ENCODE data around the gene FRAT2. TPM values are rescaled to one million over a fixed set of nuclear protein-coding genes. Genes with fewer than 3 reads are reported as not detected.

The FRAT2 gene
- total and polyA plus RNA-seq, 4 donors = 2.7 to 15.1 (median 11.7) TPM

DNA sequence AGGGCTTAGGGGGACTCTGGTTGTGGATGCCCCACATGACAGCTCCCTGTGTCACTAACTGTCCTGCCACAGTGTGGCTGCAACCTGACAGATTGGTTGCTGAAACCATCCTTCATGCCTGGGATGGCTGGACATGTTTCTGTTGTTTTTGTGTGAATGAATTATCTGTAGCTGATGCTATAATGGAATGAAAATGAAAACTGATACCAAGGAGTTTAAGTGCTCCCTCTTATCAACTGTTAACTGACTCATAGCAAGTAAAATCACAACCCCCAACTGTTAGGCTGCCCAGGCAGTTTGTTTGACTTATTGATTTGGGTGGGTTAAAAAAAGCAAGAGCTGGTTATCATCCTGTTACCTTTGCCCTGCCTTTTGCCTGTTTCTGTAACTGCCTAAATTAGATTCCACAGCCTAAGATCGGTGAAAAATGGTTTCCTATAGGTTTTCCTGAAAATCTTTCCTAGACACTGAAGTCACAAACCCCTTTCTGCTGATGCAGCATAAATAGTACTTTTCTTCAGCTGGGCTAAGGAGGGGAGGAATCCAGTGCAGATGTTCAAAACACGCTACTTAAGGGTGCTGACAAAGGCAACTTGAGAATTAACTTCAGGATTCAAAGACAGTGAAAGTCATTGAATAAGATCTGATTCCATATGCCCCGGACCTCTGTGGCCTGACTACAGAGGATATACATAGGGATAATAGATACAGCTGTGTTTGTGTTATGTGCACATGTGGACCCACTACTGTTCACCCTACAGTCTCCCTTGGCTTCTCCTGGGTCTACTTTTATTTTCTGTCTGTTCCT is 5.7 kb downstream of the FRAT2 start:
- no peaks in the 10 kb centered on the region for H3K9me3 ChIP-seq (ENCODE audit: control insufficient read depth in 4 of 4, low read length in 3 of 4)
- TF ChIP-seq, protein P1, sequence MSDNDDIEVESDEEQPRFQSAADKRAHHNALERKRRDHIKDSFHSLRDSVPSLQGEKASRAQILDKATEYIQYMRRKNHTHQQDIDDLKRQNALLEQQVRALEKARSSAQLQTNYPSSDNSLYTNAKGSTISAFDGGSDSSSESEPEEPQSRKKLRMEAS (IDR thresholded peaks at IDR 0.05) = peak; percentile 83
- peak; percentile 77 to 90 for TF ChIP-seq RXRA (IDR thresholded peaks at IDR 0.05)
- peak; percentile 34 to 86 for TF ChIP-seq JUND (IDR thresholded peaks at IDR 0.05)
- TF ChIP-seq, protein P2, sequence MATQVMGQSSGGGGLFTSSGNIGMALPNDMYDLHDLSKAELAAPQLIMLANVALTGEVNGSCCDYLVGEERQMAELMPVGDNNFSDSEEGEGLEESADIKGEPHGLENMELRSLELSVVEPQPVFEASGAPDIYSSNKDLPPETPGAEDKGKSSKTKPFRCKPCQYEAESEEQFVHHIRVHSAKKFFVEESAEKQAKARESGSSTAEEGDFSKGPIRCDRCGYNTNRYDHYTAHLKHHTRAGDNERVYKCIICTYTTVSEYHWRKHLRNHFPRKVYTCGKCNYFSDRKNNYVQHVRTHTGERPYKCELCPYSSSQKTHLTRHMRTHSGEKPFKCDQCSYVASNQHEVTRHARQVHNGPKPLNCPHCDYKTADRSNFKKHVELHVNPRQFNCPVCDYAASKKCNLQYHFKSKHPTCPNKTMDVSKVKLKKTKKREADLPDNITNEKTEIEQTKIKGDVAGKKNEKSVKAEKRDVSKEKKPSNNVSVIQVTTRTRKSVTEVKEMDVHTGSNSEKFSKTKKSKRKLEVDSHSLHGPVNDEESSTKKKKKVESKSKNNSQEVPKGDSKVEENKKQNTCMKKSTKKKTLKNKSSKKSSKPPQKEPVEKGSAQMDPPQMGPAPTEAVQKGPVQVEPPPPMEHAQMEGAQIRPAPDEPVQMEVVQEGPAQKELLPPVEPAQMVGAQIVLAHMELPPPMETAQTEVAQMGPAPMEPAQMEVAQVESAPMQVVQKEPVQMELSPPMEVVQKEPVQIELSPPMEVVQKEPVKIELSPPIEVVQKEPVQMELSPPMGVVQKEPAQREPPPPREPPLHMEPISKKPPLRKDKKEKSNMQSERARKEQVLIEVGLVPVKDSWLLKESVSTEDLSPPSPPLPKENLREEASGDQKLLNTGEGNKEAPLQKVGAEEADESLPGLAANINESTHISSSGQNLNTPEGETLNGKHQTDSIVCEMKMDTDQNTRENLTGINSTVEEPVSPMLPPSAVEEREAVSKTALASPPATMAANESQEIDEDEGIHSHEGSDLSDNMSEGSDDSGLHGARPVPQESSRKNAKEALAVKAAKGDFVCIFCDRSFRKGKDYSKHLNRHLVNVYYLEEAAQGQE (IDR thresholded peaks at IDR 0.05) = peak; percentile 81
- peak; percentile 39 to 66 for TF ChIP-seq RAD21 (IDR thresholded peaks at IDR 0.05)
- TF ChIP-seq, protein P3, sequence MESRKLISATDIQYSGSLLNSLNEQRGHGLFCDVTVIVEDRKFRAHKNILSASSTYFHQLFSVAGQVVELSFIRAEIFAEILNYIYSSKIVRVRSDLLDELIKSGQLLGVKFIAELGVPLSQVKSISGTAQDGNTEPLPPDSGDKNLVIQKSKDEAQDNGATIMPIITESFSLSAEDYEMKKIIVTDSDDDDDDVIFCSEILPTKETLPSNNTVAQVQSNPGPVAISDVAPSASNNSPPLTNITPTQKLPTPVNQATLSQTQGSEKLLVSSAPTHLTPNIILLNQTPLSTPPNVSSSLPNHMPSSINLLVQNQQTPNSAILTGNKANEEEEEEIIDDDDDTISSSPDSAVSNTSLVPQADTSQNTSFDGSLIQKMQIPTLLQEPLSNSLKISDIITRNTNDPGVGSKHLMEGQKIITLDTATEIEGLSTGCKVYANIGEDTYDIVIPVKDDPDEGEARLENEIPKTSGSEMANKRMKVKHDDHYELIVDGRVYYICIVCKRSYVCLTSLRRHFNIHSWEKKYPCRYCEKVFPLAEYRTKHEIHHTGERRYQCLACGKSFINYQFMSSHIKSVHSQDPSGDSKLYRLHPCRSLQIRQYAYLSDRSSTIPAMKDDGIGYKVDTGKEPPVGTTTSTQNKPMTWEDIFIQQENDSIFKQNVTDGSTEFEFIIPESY (IDR thresholded peaks at IDR 0.05) = peak; percentile 68
- peak; percentile 86 for TF ChIP-seq SP1 (IDR thresholded peaks at IDR 0.05)
- no peak for TF ChIP-seq GABPA (IDR thresholded peaks at IDR 0.05 in 1 of 2, conservative IDR thresholded peaks at IDR 0.05 in 1 of 2)
- TF ChIP-seq, protein P4, sequence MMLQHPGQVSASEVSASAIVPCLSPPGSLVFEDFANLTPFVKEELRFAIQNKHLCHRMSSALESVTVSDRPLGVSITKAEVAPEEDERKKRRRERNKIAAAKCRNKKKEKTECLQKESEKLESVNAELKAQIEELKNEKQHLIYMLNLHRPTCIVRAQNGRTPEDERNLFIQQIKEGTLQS (IDR thresholded peaks at IDR 0.05) = no peak
- TF ChIP-seq HNF4G (IDR thresholded peaks at IDR 0.05) = no peak
- TF ChIP-seq TAF1 (conservative IDR thresholded peaks at IDR 0.05) = no peak
- peak; percentile 65 to 83 for TF ChIP-seq HNF4A (conservative IDR thresholded peaks at IDR 0.05)
- peak; percentile 67 for TF ChIP-seq FOXA2 (IDR thresholded peaks at IDR 0.05)
- peak; percentile 17 for TF ChIP-seq FOXA1 (IDR thresholded peaks at IDR 0.05)
- TF ChIP-seq, protein P5, sequence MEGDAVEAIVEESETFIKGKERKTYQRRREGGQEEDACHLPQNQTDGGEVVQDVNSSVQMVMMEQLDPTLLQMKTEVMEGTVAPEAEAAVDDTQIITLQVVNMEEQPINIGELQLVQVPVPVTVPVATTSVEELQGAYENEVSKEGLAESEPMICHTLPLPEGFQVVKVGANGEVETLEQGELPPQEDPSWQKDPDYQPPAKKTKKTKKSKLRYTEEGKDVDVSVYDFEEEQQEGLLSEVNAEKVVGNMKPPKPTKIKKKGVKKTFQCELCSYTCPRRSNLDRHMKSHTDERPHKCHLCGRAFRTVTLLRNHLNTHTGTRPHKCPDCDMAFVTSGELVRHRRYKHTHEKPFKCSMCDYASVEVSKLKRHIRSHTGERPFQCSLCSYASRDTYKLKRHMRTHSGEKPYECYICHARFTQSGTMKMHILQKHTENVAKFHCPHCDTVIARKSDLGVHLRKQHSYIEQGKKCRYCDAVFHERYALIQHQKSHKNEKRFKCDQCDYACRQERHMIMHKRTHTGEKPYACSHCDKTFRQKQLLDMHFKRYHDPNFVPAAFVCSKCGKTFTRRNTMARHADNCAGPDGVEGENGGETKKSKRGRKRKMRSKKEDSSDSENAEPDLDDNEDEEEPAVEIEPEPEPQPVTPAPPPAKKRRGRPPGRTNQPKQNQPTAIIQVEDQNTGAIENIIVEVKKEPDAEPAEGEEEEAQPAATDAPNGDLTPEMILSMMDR (IDR thresholded peaks at IDR 0.05; ENCODE audit: low read depth, low read length, missing input control) = no peak
- peak; percentile 86 for TF ChIP-seq YY1 (IDR thresholded peaks at IDR 0.05)
- TF ChIP-seq EGR1 (IDR thresholded peaks at IDR 0.05; ENCODE audit: low read depth in 2 of 2) = peak; percentile 19 to 63
- TF ChIP-seq NR2F2 (IDR thresholded peaks at IDR 0.05) = no peak
- H3K27ac ChIP-seq (ENCODE audit: low read depth in 1 of 2, low read length in 2 of 2) = peak overlapping the region; percentile 81 to 95
- H3K36me3 ChIP-seq (ENCODE audit: control insufficient read depth in 4 of 4, insufficient read depth in 3 of 4, low read depth in 1 of 4, low read length in 3 of 4) = no peaks in the 10 kb centered on the region
- no peak for DNase-seq (ENCODE audit: low spot score)
- peak overlapping the region; percentile 17 to 37 for H3K9ac ChIP-seq (ENCODE audit: low read depth in 1 of 2, low read length in 2 of 2)
- H3K4me3 ChIP-seq (ENCODE audit: low read depth in 1 of 3, low read length in 3 of 3) = peak overlapping the region in 2 of 3 donors; percentile 12 to 39
- 37% methylated on average over 3 of the region's 3 CpGs for WGBS
- peaks cover 17 to 61% (median 43%) of the 10 kb centered on the region in 4 donors for H3K4me1 ChIP-seq (ENCODE audit: control insufficient read depth in 4 of 4, insufficient read depth in 4 of 4, low read length in 3 of 4)
- no peaks in the 10 kb centered on the region for H3K27me3 ChIP-seq (ENCODE audit: control insufficient read depth in 4 of 4, insufficient read depth in 4 of 4, low read length in 3 of 4)
